Heart left ventricle (tissue), 16 donors: ENCODE measurements around the gene LRRC26. TPM values are rescaled to one million over a fixed set of nuclear protein-coding genes. Genes with fewer than 3 reads are reported as not detected.
A peak's percentile ranks its signal among the peaks of the same experiment; 100 is the strongest.

Source experiments
- ATAC-seq, 4 donors: fragments of 200-7000 bp; cut with Tn5 transposase; one replicate each; pipeline ENCODE4 v1.9.1; 2020 to 2022; ENCODE audit warnings: moderate library complexity in 4 of 4, mild to moderate bottlenecking in 3 of 4, moderate number of reproducible peaks in 1 of 4
- DNase-seq, 5 donors: peaks; one replicate each; pipeline ENCODE4 v3.0.0-alpha.2; 2020
- H3K27ac ChIP-seq, 12 donors: fragments of 200-600 bp; sonication (generic) in 4 of 12; one replicate each; pipeline versions ENCODE4 v1.5.0 to v1.8.0; 2016 to 2022; ENCODE audit warnings: mild to moderate bottlenecking in 2 of 12
- H3K27me3 ChIP-seq, 9 donors: fragments of 200-600 bp; sonication (generic) in 2 of 9; one replicate each; pipeline versions ENCODE4 v1.5.1 to v1.8.0; 2016 to 2022; ENCODE audit warnings: mild to moderate bottlenecking in 3 of 9
- H3K36me3 ChIP-seq, 9 donors: fragments of 200-600 bp; sonication (generic) in 2 of 9; one replicate each; pipeline versions ENCODE4 v1.5.0 to v1.8.0; 2018 to 2022; ENCODE audit warnings: mild to moderate bottlenecking in 2 of 9
- H3K4me1 ChIP-seq, 12 donors: fragments of 200-600 bp; sonication (generic) in 4 of 12; one replicate each; pipeline versions ENCODE4 v1.5.0 to v1.8.0; 2016 to 2022; ENCODE audit warnings: mild to moderate bottlenecking in 3 of 12
- H3K4me3 ChIP-seq, 12 donors: fragments of 200-600 bp; sonication (generic) in 4 of 12; one replicate each; pipeline versions ENCODE4 v1.5.0 to v1.8.0; 2017 to 2022; ENCODE audit warnings: mild to moderate bottlenecking in 9 of 12, moderate library complexity in 4 of 12
- H3K9me3 ChIP-seq, 12 donors: fragments of 200-600 bp; sonication (generic) in 4 of 12; one replicate each; pipeline versions ENCODE4 v1.5.0 to v1.8.0; 2016 to 2022; ENCODE audit warnings: mild to moderate bottlenecking in 1 of 12
- CTCF ChIP-seq, 12 donors: fragments of 200-600 bp; sonication (generic) in 4 of 12; IDR thresholded peaks; one replicate each; pipeline versions ENCODE4 v1.5.0 to v1.8.0; 2018 to 2022; ENCODE audit warnings: antibody characterized with exemption in 12 of 12, mild to moderate bottlenecking in 5 of 12
- POLR2A ChIP-seq, 2 donors: fragments of 450-650 bp; IDR thresholded peaks; one replicate each; pipeline ENCODE4 v1.6.1; 2017; ENCODE audit warnings: antibody characterized with exemption in 2 of 2, mild to moderate bottlenecking in 2 of 2, moderate library complexity in 2 of 2
- WGBS, 4 donors: extraction: QIAGEN DNeasy Blood & Tissue Kit in 2 of 4; methylation state at CpG; one replicate each; pipeline versions ENCODE4 v1.1.5 to v1.1.7; 2013 to 2018; 5-methylcytosine and 5-hydroxymethylcytosine counted together
- intact Hi-C, 10 donors: fragments of 100-400 bp; cut with DNase I; formaldehyde crosslinking; loops; one replicate each; pipeline versions ENCODE4 v1.11.1 to v1.14.2; 2022
- polyA plus RNA-seq, 2 donors: library from polyadenylated mRNA; stranded (reverse); fragments of 200-250 nt; gene quantifications; one replicate each; pipeline ENCODE4 v1.2.3, GENCODE V29; 2013
- total RNA-seq, 9 donors: library from RNA; depleted of rRNA in 2 of 9; stranded (reverse); fragments of >200 nt in 2 of 9; fragmentation: NEBNext Ultra II Directional in 3 of 9; extraction: Animal tissue kit (Norgen Biotek cat#: 25700) in 3 of 9; gene quantifications; one replicate each; pipeline versions ENCODE4 v1.1.0 to v1.2.4, GENCODE V29; 2016 to 2023
- donor health status: ischemic (EF 13 %, LVEDD 7.1; RV severe dilation, severe dysfunction).
- donor health status: healthy with polysubstance abuse.
- donor health status: DM: no; HTN: yes; CAD: no.
- donor health status: DM: no; HTN: no; CAD: no.
- donor health status: ischemic (EF 25% LVEDD 6.9; RV normal size, moderate dysfunction).
- donor health status: ischemic (EF 25% LVEDD 5.7; RV mildly dilated, moderate dysfunction).
- donor health status: healthy.
- donor health status: DM: yes; HTN: yes; CAD: no.
- donor health status: ischemic (EF 35%, LVEDD 5.7; RV mildly dilated, moderate dysfunction).
- donor health status: nonischemic (EF 11% LVEDD 7.7; RV severe dilation, severe dysfunction).
- donor health status: DM: yes; HTN: yes; CAD: no.
- donor health status: PGD.
- donor health status: ischemic (EF 29% LVEDD 5.4; RV normal size, mild dysfunction).
- donor health status: nonischemic (EF 23%, LVEDD 6.1; RV moderate dilation, normal function).

LRRC26 gene
- total and polyA plus RNA-seq, 11 donors = not detected

DNA sequence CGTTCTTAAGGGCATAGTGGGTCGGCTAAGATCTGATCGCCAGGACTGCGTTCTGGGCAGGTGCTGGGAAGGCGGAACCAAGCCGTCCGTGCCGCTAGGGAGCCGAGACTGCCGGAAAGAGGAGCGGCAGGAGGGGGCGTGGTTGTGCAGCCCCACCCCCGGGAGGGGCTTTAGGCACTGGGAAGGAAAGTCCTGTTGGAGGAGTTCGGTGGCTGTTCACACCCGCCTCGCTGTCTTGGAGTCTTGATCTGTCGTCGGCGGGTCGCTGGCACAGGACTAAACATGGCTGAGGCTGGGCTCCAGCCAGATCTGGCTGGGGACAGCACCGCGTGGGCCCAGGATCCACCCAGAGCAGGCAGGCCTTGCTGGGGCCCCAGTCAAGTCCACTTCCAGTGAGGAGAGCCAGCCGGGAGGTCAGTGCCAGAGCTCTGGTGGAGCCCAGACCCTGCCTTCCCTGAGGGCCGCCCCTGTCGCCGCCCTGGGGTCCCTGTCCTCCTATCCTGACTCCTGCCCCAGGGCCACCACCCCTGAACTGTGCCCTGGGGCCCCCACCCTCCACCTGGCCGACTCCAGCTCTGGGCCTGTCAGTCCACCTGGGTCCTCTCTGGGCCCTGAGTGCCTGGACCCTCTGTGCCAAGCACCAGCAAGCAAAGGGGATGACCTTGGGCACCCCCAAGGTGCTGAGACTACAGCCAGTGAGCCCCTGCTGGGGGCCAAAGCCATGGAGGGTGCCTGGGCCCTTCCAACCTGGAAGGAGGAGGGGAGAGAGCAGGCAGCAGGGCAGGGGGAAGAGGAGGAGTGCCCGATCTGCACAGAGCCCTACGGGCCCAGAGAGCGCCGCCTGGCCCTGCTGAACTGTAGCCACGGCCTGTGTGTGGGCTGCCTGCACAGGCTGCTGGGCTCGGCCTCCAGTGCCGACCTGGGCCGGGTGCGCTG lies 47.7 kb upstream of the LRRC26 start:
- intact Hi-C loops = no loop called here
- ATAC-seq (peak; percentile 45 to 70 (median 54)), DNase-seq (peak; percentile 72 to 84 (median 74))
- peak overlapping the region in 11 of 12 donors; percentile 16 to 55 (median 38) for H3K4me3 ChIP-seq
- H3K27ac ChIP-seq = peak overlapping the region in 11 of 12 donors; percentile 38 to 82 (median 63)
- H3K9me3 ChIP-seq = no peaks in the 10 kb centered on the region
- H3K36me3 ChIP-seq = peaks cover 0 to 19% (median 0%) of the 10 kb centered on the region in 9 donors
- peaks cover 0 to 4% (median 0%) of the 10 kb centered on the region in 9 donors for H3K27me3 ChIP-seq
- peaks cover 2 to 39% (median 27%) of the 10 kb centered on the region in 12 donors for H3K4me1 ChIP-seq
- 46 to 65% (median 58%) methylated on average over 28 to 36 of the region's 36 CpGs for WGBS, 4 donors
- TF ChIP-seq CTCF (IDR thresholded peaks at IDR 0.05) (no peak), POLR2A (IDR thresholded peaks at IDR 0.05) (peak in 1 of 2 donors; percentile 43)

- TF ChIP-seq CTCF (IDR thresholded peaks at IDR 0.05) (no peak), POLR2A (IDR thresholded peaks at IDR 0.05) (no peak)
- DNase-seq = no peak
- H3K27ac ChIP-seq = no peak overlapping the region
- no peaks in the 10 kb centered on the region for H3K9me3 ChIP-seq
- WGBS, 4 donors = 90 to 96% (median 92%) methylated on average over 17 to 30 of the region's 30 CpGs
- intact Hi-C loops = no loop called here
- peak overlapping the region in 1 of 12 donors; percentile 55 for H3K4me3 ChIP-seq
- peaks cover 0 to 19% (median 0%) of the 10 kb centered on the region in 9 donors for H3K36me3 ChIP-seq
- peaks cover 0 to under 1% (median 0%) of the 10 kb centered on the region in 9 donors for H3K27me3 ChIP-seq
- ATAC-seq = no peak
- peaks cover 2 to 30% (median 22%) of the 10 kb centered on the region in 12 donors for H3K4me1 ChIP-seq
Measured at GRCh38 chr9:137216188-137216965, 46.5 kb upstream of the LRRC26 start.

DNA sequence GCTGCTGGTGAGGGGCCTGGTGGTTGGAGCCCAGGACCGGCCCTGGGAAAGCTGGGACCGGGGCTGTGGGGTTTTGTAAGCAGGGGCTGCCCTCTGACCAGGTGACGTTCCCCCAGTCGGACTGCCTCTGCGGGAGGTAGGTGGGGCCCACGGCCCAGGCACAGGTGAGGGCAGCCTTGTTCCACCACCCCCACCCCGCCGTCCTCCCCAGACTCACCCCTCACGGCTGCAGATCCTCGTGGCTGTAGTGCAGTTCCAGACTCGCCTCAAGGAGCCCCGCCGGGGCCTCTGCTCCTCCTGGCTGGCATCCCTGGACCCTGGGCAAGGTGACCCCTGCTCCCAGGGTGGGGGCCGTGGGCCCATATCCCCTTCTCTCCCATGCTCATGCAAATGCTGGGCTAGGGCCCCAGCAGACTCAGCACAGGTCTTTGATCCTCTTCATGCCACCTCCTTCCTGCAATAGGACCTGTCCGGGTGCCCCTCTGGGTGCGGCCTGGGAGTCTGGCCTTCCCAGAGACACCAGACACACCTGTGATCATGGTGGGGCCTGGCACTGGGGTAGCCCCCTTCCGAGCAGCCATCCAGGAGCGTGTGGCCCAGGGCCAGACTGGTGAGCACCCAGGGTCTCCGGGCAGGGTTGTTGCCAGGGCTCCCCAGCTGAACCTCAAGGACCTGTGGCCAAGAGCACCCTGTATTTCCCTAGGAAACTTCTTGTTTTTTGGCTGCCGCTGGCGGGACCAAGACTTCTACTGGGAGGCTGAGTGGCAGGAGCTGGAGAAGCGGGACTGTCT lies 45.5 kb upstream of the LRRC26 start:
- DNase-seq = no peak
- intact Hi-C loops = no loop called here
- ATAC-seq = no peak
- Histone ChIP-seq H3K9me3 (no peaks in the 10 kb centered on the region), H3K27ac (no peak overlapping the region), H3K27me3 (no peaks in the 10 kb centered on the region), H3K36me3 (peaks cover 0 to 19% (median 0%) of the 10 kb centered on the region in 9 donors), H3K4me3 (no peak overlapping the region), H3K4me1 (peaks cover 2 to 26% (median 21%) of the 10 kb centered on the region in 12 donors)
- no peak for TF ChIP-seq POLR2A (IDR thresholded peaks at IDR 0.05)
- no peak for TF ChIP-seq CTCF (IDR thresholded peaks at IDR 0.05)
- 94 to 96% (median 95%) methylated on average over 21 to 22 of the region's 22 CpGs for WGBS, 4 donors
